Gastrocnemius medialis (tissue), 4 donors: ENCODE data around the gene RHPN2. TPM values are rescaled to one million over a fixed set of nuclear protein-coding genes. Genes with fewer than 3 reads are reported as not detected.

Experiments
- ATAC-seq, 2 donors: fragments of 150-250 bp; one replicate each; pipeline ENCODE4 v1.9.1; 2016
- DNase-seq, 2 donors: peaks; one replicate each; pipeline ENCODE4 v3.0.0-alpha.2; 2019
- H3K27ac ChIP-seq, 4 donors: fragments of 200-600 bp; sonication (generic); 1 replicate in 1 of 4; 2 replicates in 3 of 4; pipeline ENCODE4 v1.5.1; 2016 to 2018; ENCODE audit warnings: mild to moderate bottlenecking in 2 of 4, moderate library complexity in 1 of 4
- H3K27me3 ChIP-seq, 3 donors: fragments of 200-600 bp; sonication (generic) in 2 of 3; 1 replicate in 1 of 3; 2 replicates in 2 of 3; pipeline versions ENCODE4 v1.5.1 to v1.6.0; 2016 to 2019; ENCODE audit warnings: mild to moderate bottlenecking in 1 of 3, moderate library complexity in 1 of 3
- H3K36me3 ChIP-seq, 2 donors: fragments of 200-600 bp; sonication (generic) in 1 of 2; one replicate each; pipeline ENCODE4 v1.5.1; 2017 to 2018
- H3K4me1 ChIP-seq, 2 donors: fragments of 200-600 bp; sonication (generic) in 1 of 2; one replicate each; pipeline ENCODE4 v1.5.1; 2016 to 2017; ENCODE audit warnings: mild to moderate bottlenecking in 2 of 2
- H3K4me3 ChIP-seq, 4 donors: fragments of 200-600 bp; sonication (generic) in 3 of 4; 1 replicate in 1 of 4; 2 replicates in 3 of 4; pipeline ENCODE4 v1.5.1; 2016 to 2019; ENCODE audit warnings: mild to moderate bottlenecking in 2 of 4
- H3K9me3 ChIP-seq, 3 donors: fragments of 200-600 bp; sonication (generic) in 2 of 3; 1 replicate in 1 of 3; 2 replicates in 2 of 3; pipeline ENCODE4 v1.5.1; 2016 to 2019
- CTCF ChIP-seq, 5 experiments: fragments of 450-650 bp in 3 of 5; fragments of 200-600 bp in 2 of 5; sonication (generic) in 2 of 5; IDR thresholded peaks in 4 of 5; conservative IDR thresholded peaks in 1 of 5; 1 replicate in 4 of 5; 2 replicates in 1 of 5; pipeline ENCODE4 v1.5.1; 2016 to 2019; ENCODE audit warnings: antibody characterized with exemption in 5 of 5, mild to moderate bottlenecking in 3 of 5, moderate library complexity in 3 of 5
- POLR2A ChIP-seq, 2 donors: fragments of 450-650 bp; IDR thresholded peaks; one replicate each; pipeline ENCODE4 v1.6.1; 2017; ENCODE audit warnings: antibody characterized with exemption in 2 of 2, mild to moderate bottlenecking in 2 of 2, moderate library complexity in 2 of 2
- in situ Hi-C, 4 donors: fragments of 200-750 bp; cut with MboI; loops; one replicate each; pipeline versions ENCODE4 v1.15.0 to v1.8.0; 2017; ENCODE audit warnings: low sequenced_read_pairs in 4 of 4
- intact Hi-C: fragments of 100-400 bp; cut with DNase I; formaldehyde crosslinking; loops from one replicate; pipeline ENCODE4 v1.15.1; 2023; ENCODE audit warnings: low total_unique reads
- total RNA-seq, 4 donors: library from RNA; depleted of rRNA; stranded (reverse); fragments of >200 nt; gene quantifications; one replicate each; pipeline versions ENCODE4 v1.1.0 to v1.2.3, GENCODE V29; 2016

RHPN2 gene
- total RNA-seq, 4 donors from 2014 or later: 0.39 to 0.71 (median 0.70) TPM; not detected in 1

- no peaks in the 10 kb centered on the region for H3K36me3 ChIP-seq
- in situ Hi-C loops: no loop called here
- no peak for TF ChIP-seq POLR2A (IDR thresholded peaks at IDR 0.05)
- TF ChIP-seq CTCF (IDR thresholded peaks at IDR 0.05 in 4 of 5, conservative IDR thresholded peaks at IDR 0.05 in 1 of 5): no peak
- no peaks in the 10 kb centered on the region for H3K9me3 ChIP-seq
- H3K27me3 ChIP-seq: no peaks in the 10 kb centered on the region
- H3K27ac ChIP-seq: no peak overlapping the region
- intact Hi-C loops: no loop called here
- ATAC-seq (no peak), DNase-seq (no peak)
- H3K4me3 ChIP-seq: no peak overlapping the region
- no peaks in the 10 kb centered on the region for H3K4me1 ChIP-seq
Observed at GRCh38 chr19:33055718-33056117, 9.0 kb downstream of the RHPN2 start.

DNA sequence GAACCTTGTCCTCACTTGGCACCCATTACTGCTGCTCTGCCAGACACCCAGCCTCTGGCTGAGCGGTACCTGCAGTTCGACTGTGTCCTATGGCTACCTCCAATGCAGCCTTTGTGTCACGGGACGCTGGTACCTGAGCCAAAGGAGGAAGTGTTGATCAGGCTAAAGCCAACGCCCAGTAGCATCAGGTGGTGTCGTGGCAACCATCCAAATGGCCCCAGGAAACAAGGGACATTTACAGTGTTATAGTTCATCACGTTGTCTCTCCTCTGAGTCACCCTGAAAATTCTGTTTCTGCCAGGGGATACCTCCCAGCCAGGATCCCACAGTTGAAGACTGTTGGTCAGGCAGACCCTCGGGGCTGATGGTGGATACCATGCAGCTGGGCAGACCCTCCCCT is 10.1 kb downstream of the RHPN2 start:
- Histone ChIP-seq H3K27ac (no peak overlapping the region), H3K9me3 (no peaks in the 10 kb centered on the region), H3K27me3 (no peaks in the 10 kb centered on the region), H3K4me1 (no peaks in the 10 kb centered on the region), H3K36me3 (no peaks in the 10 kb centered on the region), H3K4me3 (no peak overlapping the region)
- ATAC-seq: no peak
- TF ChIP-seq POLR2A (IDR thresholded peaks at IDR 0.05) (no peak), CTCF (IDR thresholded peaks at IDR 0.05 in 4 of 5, conservative IDR thresholded peaks at IDR 0.05 in 1 of 5) (no peak)
- DNase-seq: no peak
- intact Hi-C loops: no loop called here
- in situ Hi-C loops: no loop called here

DNA sequence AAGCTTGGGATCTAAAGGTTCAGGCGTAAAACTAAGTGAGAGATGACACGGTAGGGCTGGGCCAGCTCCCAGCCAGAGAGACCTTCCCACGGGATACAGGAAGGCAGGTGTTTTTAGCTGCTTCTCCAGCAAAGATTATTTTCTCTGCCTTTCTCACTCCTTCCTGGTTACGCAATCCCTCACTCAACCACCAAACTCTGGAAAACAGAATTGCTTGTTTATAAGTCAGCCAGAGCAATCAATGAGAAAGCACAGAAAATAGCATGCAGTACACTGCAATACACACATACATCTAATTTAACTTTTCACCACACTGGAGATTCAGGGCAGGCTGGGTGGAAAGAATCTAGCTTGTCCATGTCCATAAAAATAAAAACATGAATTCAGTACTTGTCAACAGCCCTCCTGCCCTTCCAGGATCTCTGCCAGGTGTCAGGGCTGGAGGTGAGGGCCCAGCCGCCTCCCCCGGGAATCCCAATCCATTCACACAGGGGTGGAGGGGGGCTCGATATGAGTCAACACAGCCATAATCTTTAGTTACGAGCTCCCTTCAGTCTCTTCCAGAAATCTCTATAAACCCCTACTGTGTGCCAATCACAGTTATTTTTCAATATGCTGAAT is 12.2 kb downstream of the RHPN2 start:
- DNase-seq (no peak), ATAC-seq (no peak)
- H3K4me1 ChIP-seq: no peaks in the 10 kb centered on the region
- in situ Hi-C loops (no loop called here), intact Hi-C loops (no loop called here)
- H3K27me3 ChIP-seq: no peaks in the 10 kb centered on the region
- no peak overlapping the region for H3K4me3 ChIP-seq
- no peaks in the 10 kb centered on the region for H3K9me3 ChIP-seq
- TF ChIP-seq POLR2A (IDR thresholded peaks at IDR 0.05) (no peak), CTCF (IDR thresholded peaks at IDR 0.05 in 4 of 5, conservative IDR thresholded peaks at IDR 0.05 in 1 of 5) (no peak)
- no peak overlapping the region for H3K27ac ChIP-seq
- H3K36me3 ChIP-seq: no peaks in the 10 kb centered on the region

DNA sequence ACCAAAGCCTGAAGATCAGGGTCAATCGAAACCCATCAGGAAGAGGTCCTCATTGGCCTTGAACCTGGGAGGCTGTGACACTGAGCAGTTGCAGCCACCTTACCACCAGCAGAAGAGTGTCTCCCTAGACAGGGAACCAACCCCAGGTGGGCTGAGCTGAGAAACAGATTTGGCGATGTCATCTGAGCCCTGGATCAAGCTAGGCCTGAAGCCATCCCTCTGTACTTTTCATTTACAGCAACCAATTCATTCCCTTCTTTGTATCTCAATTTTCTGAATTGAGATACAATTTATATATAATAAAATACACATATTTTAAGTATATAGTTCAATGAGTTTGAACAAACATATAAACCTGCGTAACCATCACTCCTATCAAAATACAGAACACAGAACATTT is 14.6 kb downstream of the RHPN2 start:
- DNase-seq: no peak
- Histone ChIP-seq H3K27ac (no peak overlapping the region), H3K36me3 (no peaks in the 10 kb centered on the region), H3K4me1 (no peaks in the 10 kb centered on the region), H3K27me3 (no peaks in the 10 kb centered on the region), H3K4me3 (no peak overlapping the region), H3K9me3 (no peaks in the 10 kb centered on the region)
- in situ Hi-C loops (no loop called here), intact Hi-C loops (no loop called here)
- ATAC-seq: no peak
- TF ChIP-seq CTCF (IDR thresholded peaks at IDR 0.05 in 4 of 5, conservative IDR thresholded peaks at IDR 0.05 in 1 of 5): no peak
- TF ChIP-seq POLR2A (IDR thresholded peaks at IDR 0.05): no peak
